ENCODE measurements around the gene GCSAM. TPM values are rescaled to one million over a fixed set of nuclear protein-coding genes. Genes with fewer than 3 reads are reported as not detected.

The GCSAM gene
- polyA plus RNA-seq, 6 donors from 2014 or later: 24.3 to 84.9 (median 41.6) TPM

DNA sequence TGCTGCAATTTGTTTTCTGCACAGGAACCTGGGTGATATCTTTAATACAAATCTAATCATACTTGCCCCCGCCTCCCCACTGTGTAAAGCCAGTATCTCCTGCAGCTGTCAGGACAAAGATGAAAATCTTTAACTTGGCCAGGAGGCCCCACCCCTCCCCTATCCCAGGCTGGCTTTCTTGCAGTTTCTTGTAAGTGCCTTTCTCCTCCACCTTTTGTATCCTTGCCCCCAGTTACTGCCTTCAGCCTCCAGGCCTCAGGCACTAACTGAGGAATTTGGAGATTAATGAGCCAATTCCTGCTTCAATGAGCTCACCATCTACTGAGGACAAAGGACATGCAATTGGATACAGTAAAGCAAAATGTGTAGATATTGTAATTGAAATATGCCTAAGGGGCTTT, 6.5 kb downstream of the GCSAM start:
- DNase-seq: no peak
- H3K4me3 Mint-ChIP-seq: peak overlapping the region; percentile 10 to 77 (median 52)
- no peaks in the 10 kb centered on the region for H3K9me3 Mint-ChIP-seq
- H3K36me3 Mint-ChIP-seq: peaks cover 18 to 39% of the 10 kb centered on the region in 2 donors
- H3K27me3 Mint-ChIP-seq: no peaks in the 10 kb centered on the region
- H3K27ac Mint-ChIP-seq: peak overlapping the region; percentile 91 to 99 (median 96)
- H3K4me1 Mint-ChIP-seq: peaks cover 83 to 94% (median 88%) of the 10 kb centered on the region in 3 donors
- ATAC-seq (ENCODE audit: low read depth in 2 of 2): no peak

DNA sequence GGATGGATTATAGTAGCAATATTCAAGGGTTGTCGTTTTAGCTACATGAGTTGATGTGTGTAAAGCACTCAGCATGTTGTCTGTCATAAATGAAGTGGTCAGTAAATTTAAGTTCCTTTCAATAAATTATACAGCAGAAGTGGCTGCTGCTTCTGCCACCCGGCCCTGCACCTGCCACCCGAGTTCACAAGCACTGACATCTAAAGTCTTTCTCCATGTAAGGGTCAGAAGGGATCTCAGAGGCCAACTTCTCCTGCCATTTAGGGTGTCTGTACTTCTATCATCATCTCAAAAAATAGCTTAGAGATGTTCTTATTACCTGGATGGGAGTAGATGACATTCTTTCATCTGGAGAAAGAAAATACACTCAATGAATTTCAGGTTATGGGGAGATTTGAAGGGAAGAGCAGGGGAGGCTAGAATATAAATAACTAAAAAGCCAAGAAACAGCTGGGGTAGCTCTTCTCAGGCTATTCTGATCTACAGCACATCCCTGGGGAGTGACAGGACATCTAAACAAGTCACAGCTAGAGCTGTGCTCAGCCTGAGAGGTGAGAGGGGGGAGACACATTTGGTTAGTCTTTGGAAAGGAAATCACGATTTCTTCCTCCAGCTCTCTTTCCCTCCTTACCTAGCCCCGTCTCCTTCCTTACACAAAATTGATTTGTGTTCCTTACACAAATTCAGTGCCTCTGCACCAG, 8.0 kb downstream of the GCSAM start:
- Mint-ChIP-seq H3K4me3 (peak overlapping the region in 5 of 8 donors; percentile 8 to 76 (median 54)), H3K9me3 (no peaks in the 10 kb centered on the region), H3K4me1 (peaks cover 80 to 94% (median 87%) of the 10 kb centered on the region in 3 donors), H3K36me3 (peaks cover 18 to 37% of the 10 kb centered on the region in 2 donors), H3K27me3 (no peaks in the 10 kb centered on the region), H3K27ac (peak overlapping the region; percentile 74 to 96 (median 88))
- ATAC-seq (ENCODE audit: low read depth in 2 of 2) (no peak), DNase-seq (no peak)

DNA sequence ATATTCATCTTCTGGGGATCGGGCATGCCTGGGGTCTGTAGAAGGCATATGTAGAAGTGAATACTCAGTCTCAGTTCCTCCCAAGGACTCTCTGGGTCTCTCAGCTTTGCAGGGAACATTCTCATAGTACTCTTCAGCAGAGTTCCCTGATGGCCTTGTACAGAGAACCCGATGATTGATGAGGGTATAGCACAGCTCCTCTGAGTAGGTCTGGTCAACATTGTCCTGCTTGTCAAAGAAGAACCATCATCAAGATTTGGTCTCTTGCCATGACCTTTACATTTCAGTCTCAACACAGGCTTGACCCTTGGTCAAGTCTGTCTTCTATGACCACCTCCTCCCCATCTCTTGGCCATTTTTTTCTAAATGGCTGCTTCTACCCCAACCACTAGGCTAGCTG, 9.5 kb downstream of the GCSAM start:
- ATAC-seq (ENCODE audit: low read depth in 2 of 2): no peak
- H3K9me3 Mint-ChIP-seq: no peaks in the 10 kb centered on the region
- peak overlapping the region in 4 of 8 donors; percentile 5 to 27 (median 24) for H3K4me3 Mint-ChIP-seq
- DNase-seq: no peak
- peaks cover 18 to 37% of the 10 kb centered on the region in 2 donors for H3K36me3 Mint-ChIP-seq
- H3K27ac Mint-ChIP-seq: peak overlapping the region in 4 of 6 donors; percentile 41 to 98 (median 60)
- peaks cover 81 to 94% (median 87%) of the 10 kb centered on the region in 3 donors for H3K4me1 Mint-ChIP-seq
- no peaks in the 10 kb centered on the region for H3K27me3 Mint-ChIP-seq

DNA sequence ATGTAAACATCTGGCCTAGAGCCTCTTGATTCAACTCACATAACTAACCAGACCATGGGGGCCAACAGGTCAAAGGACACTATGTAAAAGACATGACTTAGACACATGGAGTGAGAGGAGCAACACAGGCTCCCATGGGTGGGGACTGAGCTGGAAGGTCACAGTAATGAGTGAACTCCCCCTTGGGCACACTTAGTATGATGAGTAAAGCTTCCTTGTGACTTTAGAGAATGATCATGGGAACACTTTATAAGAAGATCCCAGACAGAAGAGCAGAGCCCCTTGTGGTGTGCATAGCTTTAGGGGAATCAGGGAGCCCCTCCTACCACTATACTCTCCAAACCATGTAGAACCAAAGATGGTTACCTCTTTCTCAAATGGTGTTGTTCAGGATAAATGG, 10.2 kb downstream of the GCSAM start:
- Mint-ChIP-seq H3K36me3 (peaks cover 18 to 37% of the 10 kb centered on the region in 2 donors), H3K9me3 (no peaks in the 10 kb centered on the region), H3K27me3 (no peaks in the 10 kb centered on the region), H3K4me1 (peaks cover 82 to 94% (median 89%) of the 10 kb centered on the region in 3 donors), H3K27ac (peak overlapping the region in 5 of 6 donors; percentile 41 to 98 (median 62)), H3K4me3 (peak overlapping the region in 4 of 8 donors; percentile 27 to 37 (median 28))
- DNase-seq (no peak), ATAC-seq (ENCODE audit: low read depth in 2 of 2) (no peak)

DNA sequence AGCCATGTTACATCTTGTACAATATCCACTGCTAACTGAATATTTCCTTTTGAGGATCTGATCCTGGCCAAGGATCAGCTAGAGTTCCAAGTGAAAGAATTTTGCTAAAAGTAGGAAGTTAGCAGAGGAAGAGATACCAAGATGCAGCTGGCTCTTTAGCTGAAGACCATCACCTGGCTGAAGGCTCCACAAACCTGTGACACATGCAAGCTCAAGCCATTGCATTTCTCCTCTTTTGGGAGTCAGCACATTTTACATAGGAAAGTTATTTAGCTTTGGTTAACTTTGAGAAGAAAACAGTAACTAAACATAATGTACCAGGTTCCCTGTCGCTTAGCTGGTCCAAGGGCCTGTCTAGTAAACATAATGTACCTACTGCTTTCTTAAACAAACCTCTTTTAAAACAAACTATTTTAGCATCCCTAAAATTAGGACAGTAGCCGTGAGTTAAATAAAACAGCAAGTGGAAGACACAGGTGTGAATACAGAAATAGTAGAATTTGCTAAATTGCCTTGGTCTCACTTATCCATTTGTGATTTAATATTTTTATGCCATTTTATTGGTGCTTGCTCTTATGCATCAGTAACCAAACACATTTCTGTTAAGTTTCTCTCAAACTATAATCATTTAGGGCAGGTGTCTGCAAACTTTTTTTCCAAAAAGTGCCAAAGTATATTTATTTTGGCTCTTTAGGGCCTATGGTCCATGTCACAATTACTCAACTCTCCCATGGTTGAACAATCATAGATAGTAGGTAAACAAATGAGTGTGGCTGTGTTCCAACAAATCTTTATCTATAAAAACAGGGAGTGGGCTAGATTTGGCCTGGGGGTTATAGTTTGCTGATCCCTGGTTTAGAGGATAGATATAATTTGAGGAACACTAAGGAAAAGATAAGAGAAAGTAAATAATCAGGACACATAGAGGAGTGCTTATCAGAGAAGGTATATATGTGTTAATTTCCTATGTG, 11.2 kb downstream of the GCSAM start:
- ATAC-seq (ENCODE audit: low read depth in 2 of 2): no peak
- no peak for DNase-seq
- peaks cover 81 to 94% (median 90%) of the 10 kb centered on the region in 3 donors for H3K4me1 Mint-ChIP-seq
- H3K27ac Mint-ChIP-seq: peak overlapping the region; percentile 39 to 98 (median 78)
- peak overlapping the region; percentile 13 to 88 (median 46) for H3K4me3 Mint-ChIP-seq
- no peaks in the 10 kb centered on the region for H3K27me3 Mint-ChIP-seq
- peaks cover 18 to 37% of the 10 kb centered on the region in 2 donors for H3K36me3 Mint-ChIP-seq
- no peaks in the 10 kb centered on the region for H3K9me3 Mint-ChIP-seq

DNA sequence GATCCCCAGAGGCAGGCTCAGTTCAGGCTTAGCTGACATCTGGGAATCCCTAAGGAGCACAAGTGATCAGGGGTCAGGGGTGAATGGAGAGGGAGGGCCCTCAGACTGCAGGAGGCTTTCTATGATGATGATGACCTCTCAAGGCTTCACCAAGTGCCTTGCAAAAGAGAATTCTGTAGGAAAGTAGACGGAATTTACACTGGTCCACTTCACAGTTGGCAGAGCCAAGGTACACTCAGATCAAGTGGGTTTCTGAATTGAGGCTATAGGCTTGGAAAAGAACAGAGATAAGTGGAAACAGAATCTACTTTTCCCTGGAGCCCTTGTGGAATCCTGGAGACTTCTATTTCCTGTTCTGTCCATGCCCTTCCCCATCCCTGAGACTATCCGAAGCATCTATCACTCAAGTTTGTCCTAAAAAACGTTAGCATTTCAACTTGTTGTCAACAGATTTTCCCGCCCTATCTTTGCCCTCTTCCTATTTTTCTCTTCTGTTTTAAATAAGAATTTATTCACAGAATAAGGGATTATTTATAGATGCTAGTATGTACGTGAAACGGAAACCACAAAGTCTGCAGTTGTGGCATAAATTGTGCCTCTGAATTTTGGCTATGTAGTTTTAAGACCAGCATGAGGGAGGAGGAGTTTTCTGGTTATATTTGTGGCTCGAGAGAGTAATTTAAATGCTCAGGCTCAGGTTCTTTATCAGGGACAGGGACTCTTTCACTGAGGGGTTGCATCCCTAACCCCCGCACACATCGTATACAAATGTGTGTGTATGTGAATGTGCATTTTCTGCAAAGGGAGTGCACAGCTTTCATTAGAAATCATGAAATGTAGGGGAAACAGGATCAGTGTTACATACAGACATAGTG, 12.8 kb downstream of the GCSAM start:
- ATAC-seq (ENCODE audit: low read depth in 2 of 2) (peak; percentile 49 to 52), DNase-seq (peak; percentile 63)
- Mint-ChIP-seq H3K36me3 (peaks cover 13 to 22% of the 10 kb centered on the region in 2 donors), H3K27ac (peak overlapping the region; percentile 97 to 98 (median 98)), H3K9me3 (no peaks in the 10 kb centered on the region), H3K4me3 (peak overlapping the region; percentile 53 to 88 (median 82)), H3K27me3 (no peaks in the 10 kb centered on the region), H3K4me1 (peaks cover 72 to 94% (median 86%) of the 10 kb centered on the region in 3 donors)

DNA sequence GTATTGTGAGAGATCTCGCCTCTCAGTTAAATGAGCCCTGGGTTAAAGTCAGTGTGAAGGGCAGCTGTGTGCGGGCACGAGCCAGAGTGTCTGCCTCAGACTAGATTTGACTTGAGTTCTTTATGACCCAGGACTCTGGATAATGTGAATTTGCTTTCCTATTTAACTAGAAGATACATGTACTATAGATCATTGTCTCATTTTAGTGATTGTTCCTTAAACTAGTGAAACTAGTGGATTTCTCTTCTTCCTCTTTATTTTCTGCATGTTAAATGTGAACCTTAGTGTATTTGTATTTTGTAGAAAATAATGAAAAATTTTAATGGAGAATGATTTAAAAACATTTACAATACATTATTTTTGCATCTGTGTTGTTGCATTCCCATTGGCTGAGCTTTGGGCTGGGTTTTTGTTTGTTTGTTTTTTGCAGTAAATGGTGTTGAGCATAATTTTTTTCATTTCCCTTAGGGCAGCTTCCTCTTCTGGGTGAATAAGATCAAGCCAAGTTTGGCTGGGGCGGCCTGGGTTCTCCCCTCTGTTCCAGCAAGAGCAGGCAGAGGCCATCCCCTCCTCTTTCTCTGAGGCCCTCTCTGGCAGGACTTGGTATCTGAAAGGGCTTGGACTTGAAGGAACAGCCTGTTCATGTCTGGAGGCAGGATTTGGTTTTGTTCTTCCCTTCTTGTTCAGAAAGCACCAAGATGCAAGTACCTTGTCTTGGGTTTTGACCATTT, 15.0 kb downstream of the GCSAM start:
- H3K4me1 Mint-ChIP-seq: peaks cover 76 to 98% (median 91%) of the 10 kb centered on the region in 3 donors
- peak overlapping the region; percentile 3 to 85 (median 80) for H3K4me3 Mint-ChIP-seq
- no peaks in the 10 kb centered on the region for H3K9me3 Mint-ChIP-seq
- H3K36me3 Mint-ChIP-seq: peaks cover 6 to 7% of the 10 kb centered on the region in 2 donors
- H3K27ac Mint-ChIP-seq: peak overlapping the region; percentile 97 to 98 (median 98)
- peak; percentile 80 for DNase-seq
- ATAC-seq (ENCODE audit: low read depth in 2 of 2): peak; percentile 77 to 79
- no peaks in the 10 kb centered on the region for H3K27me3 Mint-ChIP-seq

DNA sequence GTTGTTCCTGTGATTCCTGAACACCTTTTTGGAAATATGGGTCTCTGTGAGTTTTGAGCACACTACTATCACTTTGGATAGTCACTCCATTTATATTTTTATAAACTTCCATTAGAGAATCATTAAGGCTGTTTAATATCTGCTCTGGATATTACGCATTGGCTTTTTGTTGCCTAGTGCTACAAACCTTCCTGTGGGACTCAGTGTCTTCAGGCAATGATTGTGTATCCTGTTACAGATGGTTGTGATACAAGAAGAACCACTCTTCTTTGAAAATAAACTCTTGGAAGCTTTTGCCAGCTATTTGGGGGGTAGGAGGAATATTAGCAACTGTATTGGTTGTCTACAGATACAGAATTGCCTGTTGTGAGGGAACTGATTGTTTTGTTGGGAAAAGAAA, 15.6 kb downstream of the GCSAM start:
- ATAC-seq (ENCODE audit: low read depth in 2 of 2) (no peak), DNase-seq (no peak)
- peak overlapping the region; percentile 97 to 98 (median 98) for H3K27ac Mint-ChIP-seq
- H3K4me3 Mint-ChIP-seq: peak overlapping the region; percentile 3 to 85 (median 80)
- no peaks in the 10 kb centered on the region for H3K27me3 Mint-ChIP-seq
- peaks cover 0 to under 1% of the 10 kb centered on the region in 2 donors for H3K36me3 Mint-ChIP-seq
- peaks cover 78 to 99% (median 91%) of the 10 kb centered on the region in 3 donors for H3K4me1 Mint-ChIP-seq
- H3K9me3 Mint-ChIP-seq: no peaks in the 10 kb centered on the region

DNA sequence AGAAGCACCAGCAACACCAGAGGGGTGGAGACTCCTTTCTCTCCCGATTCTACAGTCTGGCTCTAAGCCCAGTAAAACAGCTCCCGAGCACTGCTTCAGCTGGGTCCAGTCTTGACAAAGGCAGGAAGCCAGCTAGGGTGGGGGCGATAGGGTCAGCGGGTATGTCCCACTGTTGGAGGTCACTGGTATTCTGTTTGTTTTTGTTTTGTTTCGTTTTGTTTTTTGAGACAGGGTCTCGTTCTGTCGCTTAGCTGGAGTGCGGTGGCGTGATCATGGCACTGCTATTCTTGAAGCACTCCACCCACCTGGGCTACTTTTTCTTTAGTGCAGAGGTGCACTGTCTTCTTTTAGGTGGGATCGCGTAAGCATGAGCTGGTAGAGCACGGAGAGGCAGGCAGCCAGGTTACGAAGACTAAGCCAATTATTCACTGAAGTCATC, 16.3 kb downstream of the GCSAM start:
- no peak for DNase-seq
- ATAC-seq (ENCODE audit: low read depth in 2 of 2): no peak
- H3K9me3 Mint-ChIP-seq: no peaks in the 10 kb centered on the region
- peak overlapping the region in 4 of 8 donors; percentile 50 to 81 (median 57) for H3K4me3 Mint-ChIP-seq
- H3K27me3 Mint-ChIP-seq: no peaks in the 10 kb centered on the region
- H3K36me3 Mint-ChIP-seq: no peaks in the 10 kb centered on the region
- peak overlapping the region in 5 of 6 donors; percentile 30 to 98 (median 97) for H3K27ac Mint-ChIP-seq
- H3K4me1 Mint-ChIP-seq: peaks cover 78 to 100% (median 90%) of the 10 kb centered on the region in 3 donors

DNA sequence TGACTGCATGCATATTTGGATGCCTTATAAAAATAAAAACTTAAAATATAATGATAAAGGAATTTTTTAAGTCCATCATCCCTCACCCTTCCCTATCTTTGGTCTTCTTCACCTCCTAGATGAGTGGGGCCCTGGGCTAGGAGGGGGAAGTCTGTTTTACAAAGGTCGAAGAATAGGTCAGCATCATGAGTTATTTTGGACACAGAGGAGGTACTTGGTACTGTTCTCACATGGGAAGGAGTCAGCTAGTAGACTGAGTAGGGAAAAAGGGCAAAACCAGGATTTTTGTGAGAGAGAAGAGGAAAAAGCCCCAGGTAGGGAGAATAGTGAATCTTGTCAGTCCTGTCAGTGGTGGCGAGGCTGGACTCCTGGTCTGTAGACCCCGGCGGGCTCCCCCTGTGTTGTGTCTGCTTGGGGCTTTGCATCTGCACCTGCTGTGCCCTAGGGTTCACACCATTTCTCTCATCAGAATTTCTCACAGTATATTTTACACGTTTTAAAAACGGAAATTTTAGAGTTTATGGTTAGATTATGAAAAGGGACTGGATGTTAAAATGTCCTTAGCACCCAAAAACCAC, 17.2 kb downstream of the GCSAM start:
- Mint-ChIP-seq H3K36me3 (no peaks in the 10 kb centered on the region), H3K27ac (peak overlapping the region in 5 of 6 donors; percentile 73 to 98 (median 96)), H3K4me1 (peaks cover 74 to 93% (median 86%) of the 10 kb centered on the region in 3 donors), H3K9me3 (no peaks in the 10 kb centered on the region), H3K4me3 (peak overlapping the region in 5 of 8 donors; percentile 37 to 89 (median 58)), H3K27me3 (no peaks in the 10 kb centered on the region)
- ATAC-seq (ENCODE audit: low read depth in 2 of 2): no peak
- DNase-seq: no peak

DNA sequence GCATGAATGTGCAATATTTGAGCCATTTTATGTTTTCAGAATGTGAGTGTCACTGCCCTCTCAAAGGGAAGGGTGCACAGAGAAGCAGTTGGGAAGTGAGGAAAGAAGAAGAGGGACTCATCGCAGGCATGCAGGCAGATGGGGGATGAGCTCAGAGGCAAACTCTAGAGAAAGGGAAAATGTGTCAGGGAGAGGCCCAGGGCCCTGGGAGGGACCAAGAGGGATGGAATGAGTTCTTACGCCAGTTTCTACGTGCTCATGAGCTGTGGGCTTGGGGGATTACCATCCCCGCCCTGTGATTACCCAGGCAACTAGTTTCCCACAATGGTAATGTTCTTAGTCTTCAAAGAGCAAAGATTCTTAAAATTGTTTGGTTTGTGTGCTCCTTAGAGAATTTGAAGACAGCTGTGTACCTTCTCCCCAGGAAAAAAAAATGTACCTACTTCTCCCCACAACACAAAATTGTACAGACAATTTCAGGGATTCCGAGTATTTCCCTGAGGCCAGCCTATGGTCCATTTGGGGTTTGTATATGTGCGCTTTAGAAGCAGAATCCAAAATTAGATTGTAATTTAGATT, 17.8 kb downstream of the GCSAM start:
- Mint-ChIP-seq H3K9me3 (no peaks in the 10 kb centered on the region), H3K27ac (peak overlapping the region; percentile 92 to 99 (median 98)), H3K4me3 (peak overlapping the region; percentile 16 to 91 (median 76)), H3K27me3 (no peaks in the 10 kb centered on the region), H3K4me1 (peaks cover 70 to 86% (median 81%) of the 10 kb centered on the region in 3 donors), H3K36me3 (no peaks in the 10 kb centered on the region)
- ATAC-seq (ENCODE audit: low read depth in 2 of 2): peak; percentile 10 to 13
- no peak for DNase-seq
